Liver (tissue), 9 donors: ENCODE results near the gene TAF6L. TPM values are rescaled to one million over a fixed set of nuclear protein-coding genes. Genes with fewer than 3 reads are reported as not detected.

Experiments
- DNase-seq: peaks from one replicate; pipeline ENCODE4 v3.0.0-alpha.2; 2017; ENCODE audit warnings: low spot score
- H3K27ac ChIP-seq, 2 donors: one replicate each; pipeline ENCODE4 v1.7.0; 2013; ENCODE audit warnings: inconsistent platforms in 2 of 2, low read length in 2 of 2, control low read depth in 1 of 2, low read depth in 1 of 2, mild to moderate bottlenecking in 1 of 2
- H3K27me3 ChIP-seq, 4 donors: one replicate each; pipeline versions ENCODE4 v1.6.1 to v1.7.0; 2013; ENCODE audit warnings: low read length in 3 of 4, inconsistent platforms in 1 of 4, mild to moderate bottlenecking in 1 of 4, moderate library complexity in 1 of 4; ENCODE audit not compliant: control insufficient read depth in 4 of 4, insufficient read depth in 4 of 4
- H3K36me3 ChIP-seq, 4 donors: one replicate each; pipeline versions ENCODE4 v1.6.1 to v1.7.0; 2013; ENCODE audit warnings: low read length in 3 of 4, mild to moderate bottlenecking in 3 of 4, low read depth in 1 of 4, moderate library complexity in 1 of 4; ENCODE audit not compliant: control insufficient read depth in 4 of 4, insufficient read depth in 3 of 4
- H3K4me1 ChIP-seq, 4 donors: one replicate each; pipeline versions ENCODE4 v1.6.1 to v1.7.0; 2013; ENCODE audit warnings: low read length in 3 of 4, mild to moderate bottlenecking in 3 of 4, moderate library complexity in 1 of 4; ENCODE audit not compliant: control insufficient read depth in 4 of 4, insufficient read depth in 4 of 4
- H3K4me3 ChIP-seq, 3 donors: one replicate each; pipeline versions ENCODE4 v1.6.1 to v1.7.0; 2013; ENCODE audit warnings: low read length in 3 of 3, control low read depth in 1 of 3, low read depth in 1 of 3, mild to moderate bottlenecking in 1 of 3
- H3K9ac ChIP-seq, 2 donors: one replicate each; pipeline ENCODE4 v1.7.0; 2013; ENCODE audit warnings: low read length in 2 of 2, mild to moderate bottlenecking in 2 of 2, moderate library complexity in 2 of 2, control low read depth in 1 of 2, low read depth in 1 of 2
- H3K9me3 ChIP-seq, 4 donors: one replicate each; pipeline versions ENCODE4 v1.6.1 to v1.7.0; 2013; ENCODE audit warnings: low read length in 3 of 4; ENCODE audit not compliant: control insufficient read depth in 4 of 4
- ATF3 ChIP-seq: IDR thresholded peaks from 2 replicates; pipeline ENCODE4 v1.6.1; 2016; ENCODE audit warnings: antibody characterized with exemption
- CTCF ChIP-seq: fragments of 150-350 bp; IDR thresholded peaks from 2 replicates; pipeline ENCODE4 v1.5.1; 2017; ENCODE audit warnings: improper control_type of control experiment, low read depth, low read length; ENCODE audit not compliant: missing input control
- FOXA1 ChIP-seq: IDR thresholded peaks from 2 replicates; pipeline ENCODE4 v1.6.1; 2016; ENCODE audit warnings: antibody characterized with exemption
- FOXA2 ChIP-seq: IDR thresholded peaks from 2 replicates; pipeline ENCODE4 v1.6.1; 2016; ENCODE audit warnings: antibody characterized with exemption
- GABPA ChIP-seq, 2 donors: IDR thresholded peaks in 1 of 2; conservative IDR thresholded peaks in 1 of 2; 2 replicates each; pipeline ENCODE4 v1.6.1; 2016; ENCODE audit warnings: antibody characterized with exemption in 2 of 2, mild to moderate bottlenecking in 1 of 2, moderate library complexity in 1 of 2
- HNF4A ChIP-seq, 2 donors: conservative IDR thresholded peaks; 2 replicates each; pipeline ENCODE4 v1.6.1; 2016; ENCODE audit warnings: antibody characterized with exemption in 2 of 2, mild to moderate bottlenecking in 2 of 2
- HNF4G ChIP-seq: IDR thresholded peaks from 2 replicates; pipeline ENCODE4 v1.6.1; 2016; ENCODE audit warnings: antibody characterized with exemption
- JUND ChIP-seq, 2 donors: IDR thresholded peaks; 2 replicates each; pipeline ENCODE4 v1.6.1; 2016; ENCODE audit warnings: antibody characterized with exemption in 2 of 2
- MAX ChIP-seq: IDR thresholded peaks from 2 replicates; pipeline ENCODE4 v1.6.1; 2016; ENCODE audit warnings: antibody characterized with exemption
- NR2F2 ChIP-seq: IDR thresholded peaks from 2 replicates; pipeline ENCODE4 v1.6.1; 2016; ENCODE audit warnings: antibody characterized with exemption
- RAD21 ChIP-seq, 2 donors: IDR thresholded peaks; 2 replicates each; pipeline ENCODE4 v1.6.1; 2016; ENCODE audit warnings: antibody characterized with exemption in 2 of 2, mild to moderate bottlenecking in 2 of 2
- RXRA ChIP-seq, 2 donors: IDR thresholded peaks; 2 replicates each; pipeline ENCODE4 v1.6.1; 2017 to 2018; ENCODE audit warnings: antibody characterized with exemption in 2 of 2, mild to moderate bottlenecking in 1 of 2
- SP1 ChIP-seq: IDR thresholded peaks from 2 replicates; pipeline ENCODE4 v1.6.1; 2018; ENCODE audit warnings: antibody characterized with exemption, mild to moderate bottlenecking
- TAF1 ChIP-seq: conservative IDR thresholded peaks from 2 replicates; pipeline ENCODE4 v1.6.1; 2016; ENCODE audit warnings: antibody characterized with exemption, mild to moderate bottlenecking
- YY1 ChIP-seq: IDR thresholded peaks from 2 replicates; pipeline ENCODE4 v1.6.1; 2016; ENCODE audit warnings: antibody characterized with exemption, mild to moderate bottlenecking
- ZBTB33 ChIP-seq: IDR thresholded peaks from 2 replicates; pipeline ENCODE4 v1.6.1; 2016; ENCODE audit warnings: antibody characterized with exemption
- WGBS: extraction: QIAGEN DNeasy Blood & Tissue Kit; methylation state at CpG from one replicate; pipeline ENCODE4 v1.1.7; 2013; 5-methylcytosine and 5-hydroxymethylcytosine counted together
- polyA plus RNA-seq, 2 donors: library from polyadenylated mRNA; stranded (reverse) in 1 of 2; unstranded in 1 of 2; fragments of 200-250 nt in 1 of 2; fragments of >200 nt in 1 of 2; fragmentation: Nextera tagmentation in 1 of 2; extraction: Ambion mirVana in 1 of 2; gene quantifications; one replicate each; pipeline versions ENCODE4 v1.2.1 to v1.2.3, GENCODE V29; 2013 to 2015
- total RNA-seq, 2 donors: library from RNA; depleted of rRNA; stranded (reverse); fragments of >200 nt; gene quantifications; one replicate each; pipeline ENCODE4 v1.2.3, GENCODE V29; 2014
- donor health status: healthy.
- donor health status: healthy.
- donor health status: healthy.
- donor health status: healthy.
- donor health status: healthy.

TAF6L gene
- total and polyA plus RNA-seq, 4 donors: 5.8 to 25.2 (median 10.6) TPM

GRCh38 chr11:62725646-62726045 is 45.5 kb upstream of the TAF6L start:
- peak; percentile 67 for TF ChIP-seq TAF1
- no peak for TF ChIP-seq ATF3
- TF ChIP-seq SP1: no peak
- TF ChIP-seq RXRA (IDR thresholded peaks at IDR 0.05): no peak
- Histone ChIP-seq H3K4me1 (peaks cover 2 to 40% (median 25%) of the 10 kb centered on the region in 4 donors), H3K27ac (peak overlapping the region; percentile 97), H3K27me3 (no peaks in the 10 kb centered on the region), H3K4me3 (peak overlapping the region; percentile 78 to 96 (median 87)), H3K9me3 (no peaks in the 10 kb centered on the region), H3K36me3 (peaks cover 15 to 33% (median 30%) of the 10 kb centered on the region in 4 donors), H3K9ac (peak overlapping the region; percentile 63 to 86)
- no peak for DNase-seq
- whole genome bisulfite sequencing: 0% methylated on average over 7 of the region's 7 CpGs

- DNase-seq: peak; percentile 52
- H3K36me3 ChIP-seq: peaks cover 13 to 26% (median 24%) of the 10 kb centered on the region in 4 donors
- WGBS: under 1% methylated on average over 51 of the region's 51 CpGs
- H3K27me3 ChIP-seq: no peaks in the 10 kb centered on the region
- peak overlapping the region; percentile 63 to 86 for H3K9ac ChIP-seq
- TF ChIP-seq CTCF: no peak
- TF ChIP-seq ATF3: no peak
- no peak for TF ChIP-seq ZBTB33
- no peak for TF ChIP-seq GABPA (IDR thresholded peaks at IDR 0.05 in 1 of 2, conservative IDR thresholded peaks at IDR 0.05 in 1 of 2)
- no peak for TF ChIP-seq RAD21 (IDR thresholded peaks at IDR 0.05)
- TF ChIP-seq NR2F2: no peak
- peaks cover 2 to 40% (median 25%) of the 10 kb centered on the region in 4 donors for H3K4me1 ChIP-seq
- H3K9me3 ChIP-seq: no peaks in the 10 kb centered on the region
- peak overlapping the region; percentile 78 to 96 (median 87) for H3K4me3 ChIP-seq
- H3K27ac ChIP-seq: peak overlapping the region; percentile 97
Measured at GRCh38 chr11:62726156-62726914, 44.9 kb upstream of the TAF6L start.

GRCh38 chr11:62726915-62727164 is 44.4 kb upstream of the TAF6L start:
- peaks cover 2 to 40% (median 25%) of the 10 kb centered on the region in 4 donors for H3K4me1 ChIP-seq
- WGBS: under 1% methylated on average over 37 of the region's 37 CpGs
- H3K9me3 ChIP-seq: no peaks in the 10 kb centered on the region
- H3K4me3 ChIP-seq: peak overlapping the region; percentile 78 to 96 (median 87)
- DNase-seq: no peak
- H3K9ac ChIP-seq: peak overlapping the region; percentile 63 to 86
- TF ChIP-seq ZBTB33 (no peak), FOXA2 (no peak), CTCF (no peak), YY1 (no peak), HNF4A (conservative IDR thresholded peaks at IDR 0.05) (no peak), GABPA (IDR thresholded peaks at IDR 0.05 in 1 of 2, conservative IDR thresholded peaks at IDR 0.05 in 1 of 2) (no peak), JUND (IDR thresholded peaks at IDR 0.05) (no peak), RXRA (IDR thresholded peaks at IDR 0.05) (no peak), NR2F2 (no peak), ATF3 (no peak), FOXA1 (no peak), SP1 (no peak), HNF4G (no peak), MAX (no peak), TAF1 (no peak)
- H3K27me3 ChIP-seq: no peaks in the 10 kb centered on the region
- H3K27ac ChIP-seq: peak overlapping the region; percentile 97
- peaks cover 16 to 21% (median 19%) of the 10 kb centered on the region in 4 donors for H3K36me3 ChIP-seq
